WTC11 (cell line): Measurements from ENCODE around the gene SCN9A. TPM values are rescaled to one million over a fixed set of nuclear protein-coding genes. Genes with fewer than 3 reads are reported as not detected.

ENCODE experiments used
- ATAC-seq: fragments of 200-7000 bp; cut with Tn5 transposase; 2 replicates; pipeline ENCODE4 v1.10.0; 2021; ENCODE audit warnings: mild to moderate bottlenecking, moderate library complexity
- CTCF ChIA-PET: fragments of 300-600 bp; sonication (Branson Sonifier 250); formaldehyde crosslinking; loops from one replicate; lab custom pipeline; 2021; ENCODE audit warnings: antibody characterized with exemption; lab: Charles Lee
- POLR2A ChIA-PET: fragments of 350-600 bp; sonication (Branson Sonifier 250); formaldehyde crosslinking; loops from one replicate; lab custom pipeline; 2021; ENCODE audit warnings: antibody characterized with exemption; lab: Charles Lee
- DNase-seq: peaks from one replicate; pipeline ENCODE4 v3.0.0; 2021; ENCODE audit warnings: low spot score
- H3K27ac Mint-ChIP-seq: 2 replicates; pipeline ENCODE4 v1.8.0; 2021; ENCODE audit warnings: mixed read lengths
- H3K27me3 Mint-ChIP-seq: 2 replicates; pipeline ENCODE4 v1.8.0; 2021; ENCODE audit warnings: low read depth, mild to moderate bottlenecking, moderate library complexity, mixed read lengths
- H3K36me3 Mint-ChIP-seq: 2 replicates; pipeline ENCODE4 v1.8.0; 2021; ENCODE audit warnings: mixed read lengths
- H3K4me1 Mint-ChIP-seq: 2 replicates; pipeline ENCODE4 v1.8.0; 2022; ENCODE audit warnings: mixed read lengths
- H3K4me3 Mint-ChIP-seq: 2 replicates; pipeline ENCODE4 v1.8.0; 2021; ENCODE audit warnings: mild to moderate bottlenecking, moderate library complexity, mixed read lengths
- H3K9me3 Mint-ChIP-seq: 2 replicates; pipeline ENCODE4 v1.8.0; 2021; ENCODE audit warnings: mixed read lengths
- CREM ChIP-seq: sonication (generic); formaldehyde crosslinking; IDR thresholded peaks from 2 replicates; pipeline ENCODE4 v1.8.1; 2022; ENCODE audit warnings: mild to moderate bottlenecking, missing genetic modification reagents, moderate library complexity
- ETV6 ChIP-seq: sonication (generic); formaldehyde crosslinking; IDR thresholded peaks from 2 replicates; pipeline ENCODE4 v1.8.1; 2022; ENCODE audit warnings: mild to moderate bottlenecking, missing genetic modification reagents
- FOXJ3 ChIP-seq: sonication (generic); formaldehyde crosslinking; IDR thresholded peaks from 2 replicates; pipeline ENCODE4 v1.9.0; 2021; ENCODE audit warnings: missing genetic modification reagents, mild to moderate bottlenecking, borderline replicate concordance
- GRHL2 ChIP-seq: fragments of 250-450 bp; sonication (Bioruptor Pico); IDR thresholded peaks from 2 replicates; pipeline ENCODE4 v1.8.0; 2022; ENCODE audit warnings: mild to moderate bottlenecking, moderate library complexity; ENCODE audit not compliant: insufficient replicate concordance, severe bottlenecking
- GTF2I ChIP-seq: fragments of 250-450 bp; sonication (Bioruptor Pico); conservative IDR thresholded peaks from 2 replicates; pipeline ENCODE4 v1.4.0; 2021; ENCODE audit warnings: mild to moderate bottlenecking
- KAT7 ChIP-seq: sonication (generic); formaldehyde crosslinking; IDR thresholded peaks from 2 replicates; pipeline ENCODE4 v1.8.1; 2023; ENCODE audit warnings: missing genetic modification reagents, mild to moderate bottlenecking, borderline replicate concordance
- NFE2L1 ChIP-seq: sonication (generic); formaldehyde crosslinking; IDR thresholded peaks from 2 replicates; pipeline ENCODE4 v1.8.1; 2023; ENCODE audit warnings: missing genetic modification reagents
- NFYB ChIP-seq: sonication (generic); formaldehyde crosslinking; conservative IDR thresholded peaks from 2 replicates; pipeline ENCODE4 v1.8.0; 2022; ENCODE audit warnings: low read depth, missing genetic modification reagents
- RELA ChIP-seq: sonication (generic); formaldehyde crosslinking; IDR thresholded peaks from 2 replicates; pipeline ENCODE4 v1.8.1; 2022; ENCODE audit warnings: missing genetic modification reagents, mild to moderate bottlenecking, borderline replicate concordance
- SMAD3 ChIP-seq: sonication (generic); formaldehyde crosslinking; IDR thresholded peaks from 2 replicates; pipeline ENCODE4 v1.8.0; 2022; ENCODE audit warnings: missing genetic modification reagents, mild to moderate bottlenecking, borderline replicate concordance
- SP1 ChIP-seq: sonication (generic); formaldehyde crosslinking; conservative IDR thresholded peaks from 2 replicates; pipeline ENCODE4 v1.8.1; 2022; ENCODE audit warnings: missing genetic modification reagents
- ZNF138 ChIP-seq: sonication (generic); formaldehyde crosslinking; conservative IDR thresholded peaks from 2 replicates; pipeline ENCODE4 v1.8.1; 2022; ENCODE audit warnings: mild to moderate bottlenecking, moderate library complexity, missing genetic modification reagents
- ZNF423 ChIP-seq: fragments of 250-450 bp; sonication (Bioruptor Pico); IDR thresholded peaks from 2 replicates; pipeline ENCODE4 v2.1.2; 2022; ENCODE audit warnings: mild to moderate bottlenecking, moderate library complexity
- total RNA-seq: library from RNA; stranded (reverse); gene quantifications from 3 replicates; pipeline ENCODE4 v1.2.3, GENCODE V29; 2021
- TF ChIP-seq, protein P1 (sequence below): sonication (generic); formaldehyde crosslinking; IDR thresholded peaks from 2 replicates; pipeline ENCODE4 v1.8.0; 2023; ENCODE audit warnings: missing genetic modification reagents
- TF ChIP-seq, protein P2 (sequence below): sonication (generic); formaldehyde crosslinking; IDR thresholded peaks from 2 replicates; pipeline ENCODE4 v1.8.1; 2023; ENCODE audit warnings: mild to moderate bottlenecking, missing genetic modification reagents
- TF ChIP-seq, protein P3 (sequence below): sonication (generic); formaldehyde crosslinking; IDR thresholded peaks from 2 replicates; pipeline ENCODE4 v1.8.1; 2022; ENCODE audit warnings: missing genetic modification reagents, borderline replicate concordance
- TF ChIP-seq, protein P4 (sequence below): sonication (generic); formaldehyde crosslinking; conservative IDR thresholded peaks from 2 replicates; pipeline ENCODE4 v1.8.1; 2022; ENCODE audit warnings: mild to moderate bottlenecking, missing genetic modification reagents
- TF ChIP-seq, protein P5 (sequence below): fragments of 200-600 bp; IDR thresholded peaks from 2 replicates; pipeline ENCODE4 v1.8.0; 2022; ENCODE audit warnings: antibody characterized with exemption
- TF ChIP-seq, protein P6 (sequence below): fragments of 250-450 bp; sonication (Bioruptor Pico); IDR thresholded peaks from 2 replicates; pipeline ENCODE4 v1.9.0; 2021; ENCODE audit warnings: mild to moderate bottlenecking
- TF ChIP-seq, protein P7 (sequence below): sonication (generic); formaldehyde crosslinking; IDR thresholded peaks from 2 replicates; pipeline ENCODE4 v1.8.1; 2022; ENCODE audit warnings: low read depth, missing genetic modification reagents, borderline replicate concordance
- TF ChIP-seq, protein P8 (sequence below): sonication (generic); formaldehyde crosslinking; IDR thresholded peaks from 2 replicates; pipeline ENCODE4 v1.8.0; 2022; ENCODE audit warnings: mild to moderate bottlenecking, missing genetic modification reagents

The SCN9A gene
- total RNA-seq, 1 experiment from 2014 or later: 7.3 TPM

DNA sequence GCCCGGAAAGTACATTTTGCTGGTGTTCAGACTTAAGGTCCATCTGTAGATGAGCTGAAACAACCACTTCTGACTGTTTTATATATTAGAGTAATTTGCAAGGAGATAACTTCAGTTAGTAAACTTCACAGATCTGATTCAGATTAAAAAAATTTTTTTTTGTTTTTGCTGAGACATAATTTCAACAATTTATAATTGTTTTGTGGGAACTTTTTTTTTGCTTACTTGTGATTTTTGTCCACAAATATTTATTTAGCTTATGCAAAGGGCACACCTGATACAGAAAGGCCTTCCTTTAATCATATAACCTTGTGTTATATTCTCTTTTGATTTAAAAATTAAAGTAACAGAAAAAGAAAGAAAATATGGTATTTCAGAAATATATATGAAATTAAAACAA is 9.6 kb upstream of the SCN9A start (continued):
- TF ChIP-seq GRHL2 (CRISPR knock-in tag): no peak
- TF ChIP-seq RELA: no peak
- TF ChIP-seq ETV6 (CRISPR knock-in tag): no peak
- TF ChIP-seq, protein P1, sequence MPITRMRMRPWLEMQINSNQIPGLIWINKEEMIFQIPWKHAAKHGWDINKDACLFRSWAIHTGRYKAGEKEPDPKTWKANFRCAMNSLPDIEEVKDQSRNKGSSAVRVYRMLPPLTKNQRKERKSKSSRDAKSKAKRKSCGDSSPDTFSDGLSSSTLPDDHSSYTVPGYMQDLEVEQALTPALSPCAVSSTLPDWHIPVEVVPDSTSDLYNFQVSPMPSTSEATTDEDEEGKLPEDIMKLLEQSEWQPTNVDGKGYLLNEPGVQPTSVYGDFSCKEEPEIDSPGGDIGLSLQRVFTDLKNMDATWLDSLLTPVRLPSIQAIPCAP (CRISPR knock-in tag): no peak
- TF ChIP-seq SMAD3 (CRISPR knock-in tag): no peak

DNA sequence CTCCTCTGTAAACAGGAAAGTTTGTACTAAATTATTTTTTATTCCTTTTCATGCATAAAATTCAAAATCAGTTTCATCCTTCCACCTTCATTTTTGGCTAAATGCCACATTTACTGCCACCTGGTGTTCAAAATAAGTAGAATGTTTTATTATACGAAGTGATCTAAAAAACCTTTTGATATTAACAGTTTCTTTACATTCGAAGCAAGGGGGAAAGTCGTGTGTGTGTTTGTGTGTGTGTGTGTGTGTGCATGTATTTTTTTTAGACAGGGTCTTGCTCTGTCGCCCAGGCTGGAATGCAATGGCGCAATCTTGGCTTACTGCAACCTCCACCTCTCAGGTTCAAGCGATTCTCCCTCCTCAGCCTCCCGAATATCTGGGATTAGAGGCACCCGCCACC is 9.0 kb upstream of the SCN9A start:
- ChIA-PET CTCF (interaction anchor here (0.7 to 2.7 kb wide), 2 partner anchors 9 to 24 kb away, joined by 3 to 10 read pairs; partner anchors contain the start of gene SCN9A), POLR2A (no interaction called here)
- TF ChIP-seq NFYB (CRISPR knock-in tag) (no peak), NFE2L1 (no peak), FOXJ3 (CRISPR knock-in tag) (no peak), SMAD3 (CRISPR knock-in tag) (no peak), ZNF423 (no peak)
- TF ChIP-seq, protein P2, sequence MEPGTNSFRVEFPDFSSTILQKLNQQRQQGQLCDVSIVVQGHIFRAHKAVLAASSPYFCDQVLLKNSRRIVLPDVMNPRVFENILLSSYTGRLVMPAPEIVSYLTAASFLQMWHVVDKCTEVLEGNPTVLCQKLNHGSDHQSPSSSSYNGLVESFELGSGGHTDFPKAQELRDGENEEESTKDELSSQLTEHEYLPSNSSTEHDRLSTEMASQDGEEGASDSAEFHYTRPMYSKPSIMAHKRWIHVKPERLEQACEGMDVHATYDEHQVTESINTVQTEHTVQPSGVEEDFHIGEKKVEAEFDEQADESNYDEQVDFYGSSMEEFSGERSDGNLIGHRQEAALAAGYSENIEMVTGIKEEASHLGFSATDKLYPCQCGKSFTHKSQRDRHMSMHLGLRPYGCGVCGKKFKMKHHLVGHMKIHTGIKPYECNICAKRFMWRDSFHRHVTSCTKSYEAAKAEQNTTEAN (CRISPR knock-in tag): no peak
- TF ChIP-seq, protein P3, sequence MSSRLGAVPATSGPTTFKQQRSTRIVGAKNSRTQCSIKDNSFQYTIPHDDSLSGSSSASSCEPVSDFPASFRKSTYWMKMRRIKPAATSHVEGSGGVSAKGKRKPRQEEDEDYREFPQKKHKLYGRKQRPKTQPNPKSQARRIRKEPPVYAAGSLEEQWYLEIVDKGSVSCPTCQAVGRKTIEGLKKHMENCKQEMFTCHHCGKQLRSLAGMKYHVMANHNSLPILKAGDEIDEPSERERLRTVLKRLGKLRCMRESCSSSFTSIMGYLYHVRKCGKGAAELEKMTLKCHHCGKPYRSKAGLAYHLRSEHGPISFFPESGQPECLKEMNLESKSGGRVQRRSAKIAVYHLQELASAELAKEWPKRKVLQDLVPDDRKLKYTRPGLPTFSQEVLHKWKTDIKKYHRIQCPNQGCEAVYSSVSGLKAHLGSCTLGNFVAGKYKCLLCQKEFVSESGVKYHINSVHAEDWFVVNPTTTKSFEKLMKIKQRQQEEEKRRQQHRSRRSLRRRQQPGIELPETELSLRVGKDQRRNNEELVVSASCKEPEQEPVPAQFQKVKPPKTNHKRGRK (CRISPR knock-in tag): no peak
- TF ChIP-seq, protein P4, sequence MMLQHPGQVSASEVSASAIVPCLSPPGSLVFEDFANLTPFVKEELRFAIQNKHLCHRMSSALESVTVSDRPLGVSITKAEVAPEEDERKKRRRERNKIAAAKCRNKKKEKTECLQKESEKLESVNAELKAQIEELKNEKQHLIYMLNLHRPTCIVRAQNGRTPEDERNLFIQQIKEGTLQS (CRISPR knock-in tag): no peak
- TF ChIP-seq, protein P5, sequence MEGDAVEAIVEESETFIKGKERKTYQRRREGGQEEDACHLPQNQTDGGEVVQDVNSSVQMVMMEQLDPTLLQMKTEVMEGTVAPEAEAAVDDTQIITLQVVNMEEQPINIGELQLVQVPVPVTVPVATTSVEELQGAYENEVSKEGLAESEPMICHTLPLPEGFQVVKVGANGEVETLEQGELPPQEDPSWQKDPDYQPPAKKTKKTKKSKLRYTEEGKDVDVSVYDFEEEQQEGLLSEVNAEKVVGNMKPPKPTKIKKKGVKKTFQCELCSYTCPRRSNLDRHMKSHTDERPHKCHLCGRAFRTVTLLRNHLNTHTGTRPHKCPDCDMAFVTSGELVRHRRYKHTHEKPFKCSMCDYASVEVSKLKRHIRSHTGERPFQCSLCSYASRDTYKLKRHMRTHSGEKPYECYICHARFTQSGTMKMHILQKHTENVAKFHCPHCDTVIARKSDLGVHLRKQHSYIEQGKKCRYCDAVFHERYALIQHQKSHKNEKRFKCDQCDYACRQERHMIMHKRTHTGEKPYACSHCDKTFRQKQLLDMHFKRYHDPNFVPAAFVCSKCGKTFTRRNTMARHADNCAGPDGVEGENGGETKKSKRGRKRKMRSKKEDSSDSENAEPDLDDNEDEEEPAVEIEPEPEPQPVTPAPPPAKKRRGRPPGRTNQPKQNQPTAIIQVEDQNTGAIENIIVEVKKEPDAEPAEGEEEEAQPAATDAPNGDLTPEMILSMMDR: 0 out of 2 replicates have a peak, but pooled peaks have one; percentile 19
- ATAC-seq (no peak), DNase-seq (no peak)
- no peaks in the 10 kb centered on the region for H3K36me3 Mint-ChIP-seq
- no peaks in the 10 kb centered on the region for H3K27me3 Mint-ChIP-seq
- H3K4me1 Mint-ChIP-seq: no peaks in the 10 kb centered on the region
- H3K4me3 Mint-ChIP-seq: no peak overlapping the region
- H3K27ac Mint-ChIP-seq: no peak overlapping the region
- no peaks in the 10 kb centered on the region for H3K9me3 Mint-ChIP-seq

DNA sequence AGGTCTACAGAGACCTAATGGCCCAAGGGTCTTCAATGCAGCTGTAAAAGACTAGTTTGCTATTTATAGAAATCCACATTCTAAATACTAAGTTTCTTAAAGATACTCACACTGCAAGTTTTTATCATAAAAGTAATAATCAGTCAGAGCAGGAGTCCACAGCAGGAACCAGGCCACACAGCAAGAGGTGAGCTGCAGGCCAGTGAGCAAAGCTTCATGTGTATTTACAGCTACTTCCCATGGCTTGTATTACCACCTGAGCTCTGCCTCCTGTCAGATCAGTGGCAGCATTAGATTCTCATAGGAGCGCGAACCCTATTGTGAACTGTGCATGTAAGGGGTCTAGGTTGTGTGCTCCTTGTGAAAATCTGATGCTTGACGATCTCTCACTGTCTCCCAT is 6.7 kb upstream of the SCN9A start:
- Mint-ChIP-seq H3K4me3 (no peak overlapping the region), H3K9me3 (no peaks in the 10 kb centered on the region), H3K36me3 (no peaks in the 10 kb centered on the region), H3K27me3 (no peaks in the 10 kb centered on the region), H3K4me1 (0 out of 2 replicates have a peak, but pooled peaks cover 1% of the 10 kb centered on the region), H3K27ac (no peak overlapping the region)
- no peak for TF ChIP-seq KAT7 (CRISPR knock-in tag)
- TF ChIP-seq GTF2I: no peak
- ChIA-PET POLR2A (no interaction called here), CTCF (interaction anchor here (1.6 kb wide), 1 partner anchor 37 kb away, joined by 4 read pairs; no protein-coding TSS in a partner anchor)
- ATAC-seq: no peak
- no peak for DNase-seq

DNA sequence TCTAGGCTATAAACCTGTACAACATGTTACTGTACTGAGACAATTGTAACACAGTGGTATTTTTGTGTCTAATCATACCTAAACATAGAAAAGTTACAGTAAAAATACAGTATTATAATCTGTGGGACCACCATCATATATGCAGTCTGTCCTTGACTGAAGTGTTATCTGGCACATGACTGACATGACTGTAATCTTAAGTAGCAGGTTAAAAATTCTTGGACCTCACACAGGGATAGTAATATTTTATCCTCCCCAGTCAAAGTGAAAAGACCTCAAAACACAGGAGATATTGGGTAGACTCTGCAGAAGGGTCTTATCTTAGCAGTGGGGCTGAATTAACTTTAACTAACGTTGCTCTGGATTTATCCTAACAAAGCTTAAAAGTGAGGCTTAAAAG is 4.9 kb upstream of the SCN9A start:
- CTCF ChIA-PET: no interaction called here
- Mint-ChIP-seq H3K36me3 (no peaks in the 10 kb centered on the region), H3K9me3 (no peaks in the 10 kb centered on the region), H3K4me3 (no peak overlapping the region), H3K27ac (no peak overlapping the region), H3K4me1 (peaks cover 9% of the 10 kb centered on the region), H3K27me3 (no peaks in the 10 kb centered on the region)
- no peak for DNase-seq
- no peak for ATAC-seq
- POLR2A ChIA-PET: no interaction called here
- TF ChIP-seq, protein P6, sequence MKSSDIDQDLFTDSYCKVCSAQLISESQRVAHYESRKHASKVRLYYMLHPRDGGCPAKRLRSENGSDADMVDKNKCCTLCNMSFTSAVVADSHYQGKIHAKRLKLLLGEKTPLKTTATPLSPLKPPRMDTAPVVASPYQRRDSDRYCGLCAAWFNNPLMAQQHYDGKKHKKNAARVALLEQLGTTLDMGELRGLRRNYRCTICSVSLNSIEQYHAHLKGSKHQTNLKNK (CRISPR knock-in tag): no peak
- TF ChIP-seq CREM (CRISPR knock-in tag) (no peak), SP1 (CRISPR knock-in tag) (no peak), ZNF138 (no peak), RELA (no peak)
- TF ChIP-seq, protein P7, sequence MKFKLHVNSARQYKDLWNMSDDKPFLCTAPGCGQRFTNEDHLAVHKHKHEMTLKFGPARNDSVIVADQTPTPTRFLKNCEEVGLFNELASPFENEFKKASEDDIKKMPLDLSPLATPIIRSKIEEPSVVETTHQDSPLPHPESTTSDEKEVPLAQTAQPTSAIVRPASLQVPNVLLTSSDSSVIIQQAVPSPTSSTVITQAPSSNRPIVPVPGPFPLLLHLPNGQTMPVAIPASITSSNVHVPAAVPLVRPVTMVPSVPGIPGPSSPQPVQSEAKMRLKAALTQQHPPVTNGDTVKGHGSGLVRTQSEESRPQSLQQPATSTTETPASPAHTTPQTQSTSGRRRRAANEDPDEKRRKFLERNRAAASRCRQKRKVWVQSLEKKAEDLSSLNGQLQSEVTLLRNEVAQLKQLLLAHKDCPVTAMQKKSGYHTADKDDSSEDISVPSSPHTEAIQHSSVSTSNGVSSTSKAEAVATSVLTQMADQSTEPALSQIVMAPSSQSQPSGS (CRISPR knock-in tag): no peak
- TF ChIP-seq, protein P8, sequence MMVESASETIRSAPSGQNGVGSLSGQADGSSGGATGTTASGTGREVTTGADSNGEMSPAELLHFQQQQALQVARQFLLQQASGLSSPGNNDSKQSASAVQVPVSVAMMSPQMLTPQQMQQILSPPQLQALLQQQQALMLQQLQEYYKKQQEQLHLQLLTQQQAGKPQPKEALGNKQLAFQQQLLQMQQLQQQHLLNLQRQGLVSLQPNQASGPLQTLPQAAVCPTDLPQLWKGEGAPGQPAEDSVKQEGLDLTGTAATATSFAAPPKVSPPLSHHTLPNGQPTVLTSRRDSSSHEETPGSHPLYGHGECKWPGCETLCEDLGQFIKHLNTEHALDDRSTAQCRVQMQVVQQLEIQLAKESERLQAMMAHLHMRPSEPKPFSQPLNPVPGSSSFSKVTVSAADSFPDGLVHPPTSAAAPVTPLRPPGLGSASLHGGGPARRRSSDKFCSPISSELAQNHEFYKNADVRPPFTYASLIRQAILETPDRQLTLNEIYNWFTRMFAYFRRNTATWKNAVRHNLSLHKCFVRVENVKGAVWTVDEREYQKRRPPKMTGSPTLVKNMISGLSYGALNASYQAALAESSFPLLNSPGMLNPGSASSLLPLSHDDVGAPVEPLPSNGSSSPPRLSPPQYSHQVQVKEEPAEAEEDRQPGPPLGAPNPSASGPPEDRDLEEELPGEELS (CRISPR knock-in tag): no peak
